Stomach (tissue), 9 donors: ENCODE data around the gene PKP1. TPM values are rescaled to one million over a fixed set of nuclear protein-coding genes. Genes with fewer than 3 reads are reported as not detected.

Experiments
- DNase-seq, 2 donors: peaks; one replicate each; pipeline versions ENCODE4 v3.0.0 to v3.0.0-alpha.2; 2013 to 2019
- H3K27ac ChIP-seq, 5 donors: fragments of 200-600 bp in 4 of 5; sonication (generic) in 4 of 5; one replicate each; pipeline ENCODE4 v1.5.1; 2013 to 2019; ENCODE audit warnings: mild to moderate bottlenecking in 1 of 5, moderate library complexity in 1 of 5
- H3K27me3 ChIP-seq, 3 donors: fragments of 200-600 bp; sonication (generic); one replicate each; pipeline ENCODE4 v1.5.1; 2017 to 2019; ENCODE audit warnings: mixed run types in 1 of 3
- H3K36me3 ChIP-seq, 4 donors: fragments of 200-600 bp; sonication (generic); 1 replicate in 3 of 4; 2 replicates in 1 of 4; pipeline ENCODE4 v1.5.1; 2016 to 2019
- H3K4me1 ChIP-seq, 4 donors: fragments of 200-600 bp; sonication (generic); one replicate each; pipeline ENCODE4 v1.5.1; 2016 to 2019
- H3K4me3 ChIP-seq, 4 donors: fragments of 200-600 bp; sonication (generic) in 3 of 4; one replicate each; pipeline ENCODE4 v1.5.1; 2016 to 2019; ENCODE audit warnings: mild to moderate bottlenecking in 1 of 4
- H3K9me3 ChIP-seq, 4 donors: fragments of 200-600 bp; sonication (generic); one replicate each; pipeline ENCODE4 v1.5.1; 2016 to 2019
- CTCF ChIP-seq, 7 experiments: fragments of 450-650 bp in 4 of 7; fragments of 200-600 bp in 3 of 7; sonication (generic) in 3 of 7; IDR thresholded peaks; one replicate each; pipeline ENCODE4 v1.5.1; 2016 to 2019; ENCODE audit warnings: antibody characterized with exemption in 7 of 7, control low read depth in 2 of 7, mild to moderate bottlenecking in 1 of 7
- EP300 ChIP-seq: sonication (generic); formaldehyde crosslinking; IDR thresholded peaks from one replicate; pipeline ENCODE4 v1.6.1; 2017; ENCODE audit warnings: antibody characterized with exemption
- POLR2A ChIP-seq, 4 donors: fragments of 450-650 bp; IDR thresholded peaks; one replicate each; pipeline ENCODE4 v1.6.1; 2016; ENCODE audit warnings: antibody characterized with exemption in 4 of 4, control low read depth in 2 of 4, mild to moderate bottlenecking in 1 of 4, moderate library complexity in 1 of 4
- POLR2AphosphoS5 ChIP-seq, 3 donors: sonication (generic); formaldehyde crosslinking; IDR thresholded peaks; one replicate each; pipeline ENCODE4 v1.6.1; 2016; ENCODE audit warnings: antibody characterized with exemption in 3 of 3
- WGBS, 5 donors: extraction: QIAGEN DNeasy Blood & Tissue Kit in 3 of 5; methylation state at CpG; one replicate each; pipeline versions ENCODE4 v1.1.5 to v1.1.7; 2013 to 2018; 5-methylcytosine and 5-hydroxymethylcytosine counted together
- intact Hi-C: fragments of 100-400 bp; cut with DNase I; formaldehyde crosslinking; loops from one replicate; pipeline ENCODE4 v1.15.1; 2023; ENCODE audit warnings: low total_unique reads
- polyA plus RNA-seq, 3 donors: library from polyadenylated mRNA; stranded (reverse); fragments of 200-250 nt; gene quantifications; one replicate each; pipeline ENCODE4 v1.2.3, GENCODE V29; 2013
- total RNA-seq, 5 donors: library from RNA; depleted of rRNA; stranded (reverse); fragments of >200 nt; gene quantifications; one replicate each; pipeline versions ENCODE4 v1.1.0 to v1.2.3, GENCODE V29; 2014 to 2016
- donor health status: healthy with polysubstance abuse.
- donor health status: Bipolar disorder and iron deficiency.
- donor health status: healthy.

Gene PKP1
- total and polyA plus RNA-seq, 8 donors: under 0.01 to 42.2 (median 0.40) TPM; not detected in 2

- Histone ChIP-seq H3K27me3 (peaks cover 0 to 84% (median 38%) of the 10 kb centered on the region in 3 donors), H3K4me1 (peaks cover 8 to 14% (median 10%) of the 10 kb centered on the region in 4 donors), H3K4me3 (no peak overlapping the region), H3K27ac (no peak overlapping the region), H3K36me3 (no peaks in the 10 kb centered on the region), H3K9me3 (no peaks in the 10 kb centered on the region)
- DNase-seq: no peak
- intact Hi-C loops: no loop called here
- WGBS, 5 donors: 72 to 75% (median 74%) methylated on average over 5 of the region's 5 CpGs
- TF ChIP-seq POLR2A (IDR thresholded peaks at IDR 0.05) (no peak), POLR2AphosphoS5 (IDR thresholded peaks at IDR 0.05) (no peak), CTCF (IDR thresholded peaks at IDR 0.05) (no peak), EP300 (no peak)
Observed at GRCh38 chr1:201280884-201281283, 2.4 kb upstream of the PKP1 start.

- DNase-seq: peak; percentile 30 to 40
- no peak for TF ChIP-seq POLR2A (IDR thresholded peaks at IDR 0.05)
- no peak for TF ChIP-seq EP300
- no peak for TF ChIP-seq POLR2AphosphoS5 (IDR thresholded peaks at IDR 0.05)
- no peak for TF ChIP-seq CTCF (IDR thresholded peaks at IDR 0.05)
- intact Hi-C loops: no loop called here
- WGBS, 5 donors: 54 to 68% (median 61%) methylated on average over 3 of the region's 3 CpGs
- Histone ChIP-seq H3K27me3 (peaks cover 0 to 82% (median 38%) of the 10 kb centered on the region in 3 donors), H3K4me1 (peaks cover 8 to 14% (median 10%) of the 10 kb centered on the region in 4 donors), H3K4me3 (no peak overlapping the region), H3K27ac (no peak overlapping the region), H3K9me3 (no peaks in the 10 kb centered on the region), H3K36me3 (no peaks in the 10 kb centered on the region)
Observed at GRCh38 chr1:201281573-201281972, 1.7 kb upstream of the PKP1 start.

GRCh38 chr1:201282216-201282615, 1.1 kb upstream of the PKP1 start:
- peaks cover 0 to 75% (median 38%) of the 10 kb centered on the region in 3 donors for H3K27me3 ChIP-seq
- H3K4me1 ChIP-seq: peaks cover 8 to 14% (median 10%) of the 10 kb centered on the region in 4 donors
- no peak for DNase-seq
- no peak overlapping the region for H3K27ac ChIP-seq
- intact Hi-C loops: no loop called here
- TF ChIP-seq EP300: no peak
- no peak for TF ChIP-seq POLR2A (IDR thresholded peaks at IDR 0.05)
- no peak for TF ChIP-seq POLR2AphosphoS5 (IDR thresholded peaks at IDR 0.05)
- TF ChIP-seq CTCF (IDR thresholded peaks at IDR 0.05): no peak
- no peak overlapping the region for H3K4me3 ChIP-seq
- H3K9me3 ChIP-seq: no peaks in the 10 kb centered on the region
- 40 to 78% (median 54%) methylated on average over 6 of the region's 6 CpGs for WGBS, 5 donors
- H3K36me3 ChIP-seq: no peaks in the 10 kb centered on the region

GRCh38 chr1:201283836-201284553, 689 bp downstream of the PKP1 start:
- TF ChIP-seq EP300: no peak
- no peak for TF ChIP-seq POLR2A (IDR thresholded peaks at IDR 0.05)
- TF ChIP-seq CTCF (IDR thresholded peaks at IDR 0.05): no peak
- no peak for TF ChIP-seq POLR2AphosphoS5 (IDR thresholded peaks at IDR 0.05)
- Histone ChIP-seq H3K27me3 (peaks cover 0 to 85% (median 38%) of the 10 kb centered on the region in 3 donors), H3K4me3 (peak overlapping the region in 2 of 4 donors; percentile 25 to 38), H3K36me3 (no peaks in the 10 kb centered on the region), H3K4me1 (peaks cover 8 to 14% (median 10%) of the 10 kb centered on the region in 4 donors), H3K9me3 (no peaks in the 10 kb centered on the region), H3K27ac (no peak overlapping the region)
- intact Hi-C loops: no loop called here
- WGBS, 5 donors: 38 to 65% (median 50%) methylated on average over 26 to 53 of the region's 53 CpGs
- DNase-seq: no peak
